HEK293T (cell line): Measurements from ENCODE around the gene SLC36A3.

Source experiments
- ARNT ChIP-seq: fragments of 450-650 bp; IDR thresholded peaks from 2 replicates; pipeline ENCODE4 v1.6.1; 2017; ENCODE audit warnings: mild to moderate bottlenecking
- BHLHE40 ChIP-seq: fragments of 450-650 bp; IDR thresholded peaks from 2 replicates; pipeline ENCODE4 v1.6.1; 2016; ENCODE audit warnings: mild to moderate bottlenecking, moderate library complexity, borderline replicate concordance
- CTBP1 ChIP-seq: fragments of 450-650 bp; IDR thresholded peaks from 2 replicates; pipeline ENCODE4 v1.6.1; 2016; ENCODE audit warnings: borderline replicate concordance
- FOXA1 ChIP-seq: fragments of 450-650 bp; IDR thresholded peaks from 2 replicates; pipeline ENCODE4 v1.6.1; 2016; ENCODE audit warnings: mild to moderate bottlenecking
- FOXK2 ChIP-seq: fragments of 450-650 bp; IDR thresholded peaks from 2 replicates; pipeline ENCODE4 v1.6.1; 2016; ENCODE audit warnings: mild to moderate bottlenecking
- FOXM1 ChIP-seq: fragments of 450-650 bp; IDR thresholded peaks from 2 replicates; pipeline ENCODE4 v1.6.1; 2017; ENCODE audit warnings: mild to moderate bottlenecking, borderline replicate concordance
- HDGF ChIP-seq: fragments of 450-650 bp; IDR thresholded peaks from 2 replicates; pipeline ENCODE4 v1.6.1; 2017; ENCODE audit warnings: antibody characterized with exemption, borderline replicate concordance
- LEF1 ChIP-seq: fragments of 450-650 bp; IDR thresholded peaks from 2 replicates; pipeline ENCODE4 v1.6.1; 2017; ENCODE audit warnings: mild to moderate bottlenecking, borderline replicate concordance
- NFRKB ChIP-seq: fragments of 450-650 bp; IDR thresholded peaks from 2 replicates; pipeline ENCODE4 v1.6.1; 2016; ENCODE audit warnings: mild to moderate bottlenecking, moderate library complexity
- SP1 ChIP-seq: fragments of 450-650 bp; IDR thresholded peaks from 2 replicates; pipeline ENCODE4 v1.6.1; 2017
- SUZ12 ChIP-seq: fragments of 450-650 bp; IDR thresholded peaks from 2 replicates; pipeline ENCODE4 v1.6.1; 2016; ENCODE audit warnings: mild to moderate bottlenecking
- ZNF384 ChIP-seq: fragments of 450-650 bp; IDR thresholded peaks from 2 replicates; pipeline ENCODE4 v1.6.1; 2016

- no peak for TF ChIP-seq SP1
- no peak for TF ChIP-seq BHLHE40
- TF ChIP-seq LEF1, result no peak
- TF ChIP-seq FOXK2, result no peak
- no peak for TF ChIP-seq FOXA1
- TF ChIP-seq ARNT, result no peak
- TF ChIP-seq NFRKB, result no peak
- TF ChIP-seq CTBP1, result no peak
- TF ChIP-seq SUZ12, result no peak
- no peak for TF ChIP-seq HDGF
- no peak for TF ChIP-seq FOXM1
- no peak for TF ChIP-seq ZNF384
Measured at GRCh38 chr5:151249281-151249680, 54.3 kb downstream of the SLC36A3 start.
